Measurements from ENCODE around the gene HAL.

The HAL gene

GRCh38 chr12:95997911-95998510 lies 1.9 kb upstream of the HAL start:
- TF ChIP-seq GATA1 (IDR thresholded peaks at IDR 0.05; ENCODE audit: low read depth, low read length) (no peak), POLR2A (IDR thresholded peaks at IDR 0.05; ENCODE audit: low read length) (no peak)
- no peak for DNase-seq

GRCh38 chr12:95997276-95997675 lies 1.1 kb upstream of the HAL start:
- no peak for DNase-seq
- TF ChIP-seq POLR2A (IDR thresholded peaks at IDR 0.05; ENCODE audit: low read length) (no peak), GATA1 (IDR thresholded peaks at IDR 0.05; ENCODE audit: low read depth, low read length) (no peak)

GRCh38 chr12:95995238-95996031 lies 709 bp downstream of the HAL start:
- TF ChIP-seq POLR2A (IDR thresholded peaks at IDR 0.05; ENCODE audit: low read length) (no peak), GATA1 (IDR thresholded peaks at IDR 0.05; ENCODE audit: low read depth, low read length) (no peak)
- no peak for DNase-seq

- TF ChIP-seq GATA1 (IDR thresholded peaks at IDR 0.05; ENCODE audit: low read depth, low read length) (no peak), POLR2A (IDR thresholded peaks at IDR 0.05; ENCODE audit: low read length) (no peak)
- DNase-seq = no peak
Measured at GRCh38 chr12:95994476-95994875, 1.7 kb downstream of the HAL start.

GRCh38 chr12:95993907-95994306 lies 2.2 kb downstream of the HAL start:
- DNase-seq = no peak
- TF ChIP-seq GATA1 (IDR thresholded peaks at IDR 0.05; ENCODE audit: low read depth, low read length) (no peak), POLR2A (IDR thresholded peaks at IDR 0.05; ENCODE audit: low read length) (no peak)

GRCh38 chr12:95990136-95990535 lies 6.0 kb downstream of the HAL start:
- DNase-seq = no peak
- TF ChIP-seq POLR2A (IDR thresholded peaks at IDR 0.05; ENCODE audit: low read length) = no peak
- no peak for TF ChIP-seq GATA1 (IDR thresholded peaks at IDR 0.05; ENCODE audit: low read depth, low read length)

- DNase-seq = no peak
- no peak for TF ChIP-seq GATA1 (IDR thresholded peaks at IDR 0.05; ENCODE audit: low read depth, low read length)
- no peak for TF ChIP-seq POLR2A (IDR thresholded peaks at IDR 0.05; ENCODE audit: low read length)
Measured at GRCh38 chr12:95989504-95990123, 6.5 kb downstream of the HAL start.

- no peak for DNase-seq
- TF ChIP-seq GATA1 (IDR thresholded peaks at IDR 0.05; ENCODE audit: low read depth, low read length) (no peak), POLR2A (IDR thresholded peaks at IDR 0.05; ENCODE audit: low read length) (no peak)
Measured at GRCh38 chr12:95988506-95989275, 7.5 kb downstream of the HAL start.

- DNase-seq = no peak
- TF ChIP-seq POLR2A (IDR thresholded peaks at IDR 0.05; ENCODE audit: low read length) (no peak), GATA1 (IDR thresholded peaks at IDR 0.05; ENCODE audit: low read depth, low read length) (no peak)
Measured at GRCh38 chr12:95986635-95987570, 9.2 kb downstream of the HAL start.

- TF ChIP-seq POLR2A (IDR thresholded peaks at IDR 0.05; ENCODE audit: low read length) = no peak
Measured at GRCh38 chr12:95984682-95985081, 11.5 kb downstream of the HAL start.

GRCh38 chr12:95982602-95983001 lies 13.5 kb downstream of the HAL start:
- TF ChIP-seq POLR2A (IDR thresholded peaks at IDR 0.05; ENCODE audit: low read length) (no peak), GATA1 (IDR thresholded peaks at IDR 0.05; ENCODE audit: low read depth, low read length) (no peak)
- DNase-seq = no peak

More at GRCh38 chr12:95984682-95985081, 11.5 kb downstream of the HAL start:
- no peak for DNase-seq

GRCh38 chr12:95980437-95980836 lies 15.7 kb downstream of the HAL start:
- TF ChIP-seq GATA1 (IDR thresholded peaks at IDR 0.05; ENCODE audit: low read depth, low read length) (no peak), POLR2A (IDR thresholded peaks at IDR 0.05; ENCODE audit: low read length) (no peak)
- DNase-seq = no peak

- no peak for DNase-seq
Measured at GRCh38 chr12:95978774-95979173, 17.4 kb downstream of the HAL start.

More at GRCh38 chr12:95978774-95979173, 17.4 kb downstream of the HAL start:
- TF ChIP-seq GATA1 (IDR thresholded peaks at IDR 0.05; ENCODE audit: low read depth, low read length) (no peak), POLR2A (IDR thresholded peaks at IDR 0.05; ENCODE audit: low read length) (no peak)

Measured in erythroblast (primary cell).